ENCODE measurements around the gene TGFBR2. TPM values are rescaled to one million over a fixed set of nuclear protein-coding genes. Genes with fewer than 3 reads are reported as not detected.

Gene TGFBR2
- polyA plus RNA-seq, 3 donors = 46.6 to 60.3 (median 57.0) TPM

GRCh38 chr3:30610702-30611368, 4.4 kb downstream of the TGFBR2 start:
- peaks cover 93% of the 10 kb centered on the region for H3K79me2 ChIP-seq (ENCODE audit: insufficient read depth, low read length)
- Mint-ChIP-seq H3K4me3 (peak overlapping the region; percentile 13 to 32), H3K4me1 (peaks cover 81% of the 10 kb centered on the region), H3K27me3 (ENCODE audit: low read depth in 3 of 3) (no peaks in the 10 kb centered on the region), H3K9me3 (no peaks in the 10 kb centered on the region), H3K36me3 (peaks cover 22 to 29% of the 10 kb centered on the region in 2 donors), H3K27ac (peak overlapping the region in 6 of 7 donors; percentile 23 to 89 (median 72))
- peak overlapping the region in 1 of 3 experiments; percentile 90 for H3K4me3 ChIP-seq (replicated peaks in 1 of 3; ENCODE audit: low read depth in 2 of 3, low read length in 3 of 3)
- no peak overlapping the region for H2AFZ ChIP-seq (ENCODE audit: insufficient read depth, low read depth, low read length, poor library complexity, severe bottlenecking)
- peaks cover 70 to 81% of the 10 kb centered on the region in 2 donors for H3K4me1 ChIP-seq (ENCODE audit: control insufficient read depth in 1 of 2, insufficient read depth in 2 of 2, low read length in 2 of 2)
- H3K4me2 ChIP-seq (replicated peaks; ENCODE audit: extremely low read depth, low read length, poor library complexity, severe bottlenecking) = peak overlapping the region; percentile 85
- H3K27ac ChIP-seq (ENCODE audit: low read depth in 1 of 2, low read length in 2 of 2) = peak overlapping the region in 1 of 2 donors; percentile 72
- DNase-seq = no peak
- peaks cover 75% of the 10 kb centered on the region for H4K20me1 ChIP-seq (ENCODE audit: insufficient read depth, low read length)
- no peaks in the 10 kb centered on the region for H3K36me3 ChIP-seq (replicated peaks in 1 of 2; ENCODE audit: control insufficient read depth in 1 of 2, insufficient read depth in 2 of 2, low read length in 2 of 2)
- WGBS (ENCODE audit: insufficient coverage) = 100% methylated on average over 1 of the region's 3 CpGs
- H3K9ac ChIP-seq (ENCODE audit: insufficient read depth, low read length, poor library complexity, severe bottlenecking) = no peak overlapping the region
- no peaks in the 10 kb centered on the region for H3K9me3 ChIP-seq (replicated peaks in 1 of 2; ENCODE audit: control insufficient read depth in 1 of 2, insufficient read depth in 1 of 2, low read length in 2 of 2)
- TF ChIP-seq, protein P1, sequence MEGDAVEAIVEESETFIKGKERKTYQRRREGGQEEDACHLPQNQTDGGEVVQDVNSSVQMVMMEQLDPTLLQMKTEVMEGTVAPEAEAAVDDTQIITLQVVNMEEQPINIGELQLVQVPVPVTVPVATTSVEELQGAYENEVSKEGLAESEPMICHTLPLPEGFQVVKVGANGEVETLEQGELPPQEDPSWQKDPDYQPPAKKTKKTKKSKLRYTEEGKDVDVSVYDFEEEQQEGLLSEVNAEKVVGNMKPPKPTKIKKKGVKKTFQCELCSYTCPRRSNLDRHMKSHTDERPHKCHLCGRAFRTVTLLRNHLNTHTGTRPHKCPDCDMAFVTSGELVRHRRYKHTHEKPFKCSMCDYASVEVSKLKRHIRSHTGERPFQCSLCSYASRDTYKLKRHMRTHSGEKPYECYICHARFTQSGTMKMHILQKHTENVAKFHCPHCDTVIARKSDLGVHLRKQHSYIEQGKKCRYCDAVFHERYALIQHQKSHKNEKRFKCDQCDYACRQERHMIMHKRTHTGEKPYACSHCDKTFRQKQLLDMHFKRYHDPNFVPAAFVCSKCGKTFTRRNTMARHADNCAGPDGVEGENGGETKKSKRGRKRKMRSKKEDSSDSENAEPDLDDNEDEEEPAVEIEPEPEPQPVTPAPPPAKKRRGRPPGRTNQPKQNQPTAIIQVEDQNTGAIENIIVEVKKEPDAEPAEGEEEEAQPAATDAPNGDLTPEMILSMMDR (IDR thresholded peaks at IDR 0.05) = no peak
- intact Hi-C loops (cut with micrococcal nuclease) = no loop called here
- H3K27me3 ChIP-seq (ENCODE audit: control insufficient read depth in 2 of 2, insufficient read depth in 2 of 2, low read length in 2 of 2) = no peaks in the 10 kb centered on the region

DNA sequence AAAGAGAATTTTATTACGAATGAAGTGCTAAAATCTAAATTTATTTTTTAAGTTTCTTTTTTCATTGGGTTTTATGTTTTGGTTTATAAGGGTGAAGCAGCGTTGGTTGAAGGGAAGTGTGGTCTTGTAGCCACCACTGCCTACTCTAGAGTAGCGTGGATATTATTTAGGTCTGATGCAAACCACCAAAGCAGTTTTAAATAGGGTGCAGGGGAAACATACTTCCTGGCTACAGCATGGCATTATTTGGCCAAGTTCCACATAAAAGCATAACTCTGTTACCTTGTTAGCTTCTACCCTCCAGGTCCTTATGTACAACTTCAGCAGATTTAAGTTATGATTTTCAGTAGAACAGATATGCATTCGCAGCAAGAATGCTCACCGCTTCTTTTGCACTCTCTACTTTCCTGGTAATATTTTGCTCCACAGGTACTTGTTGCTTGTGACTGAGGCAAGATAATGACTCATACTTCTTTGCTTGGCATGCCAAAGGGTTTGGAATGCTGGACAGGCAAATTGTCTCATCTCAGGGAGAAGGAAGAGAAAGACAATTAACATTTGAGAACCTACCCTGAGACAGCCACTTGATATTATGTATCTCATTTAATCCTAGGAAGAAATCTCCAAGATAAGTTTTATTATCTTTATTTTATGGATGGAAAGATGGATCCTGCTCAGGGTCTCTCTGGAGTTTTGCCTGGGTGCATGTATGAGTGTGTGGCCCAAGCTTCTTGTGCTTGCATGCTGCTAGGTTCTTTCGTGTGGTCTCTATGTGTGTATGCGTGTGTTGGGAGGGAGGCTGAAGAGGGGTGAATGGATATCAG, 5.4 kb downstream of the TGFBR2 start:
- H3K27me3 ChIP-seq (ENCODE audit: control insufficient read depth in 2 of 2, insufficient read depth in 2 of 2, low read length in 2 of 2) = no peaks in the 10 kb centered on the region
- H3K9ac ChIP-seq (ENCODE audit: insufficient read depth, low read length, poor library complexity, severe bottlenecking) = no peak overlapping the region
- Mint-ChIP-seq H3K9me3 (no peaks in the 10 kb centered on the region), H3K4me3 (peak overlapping the region; percentile 42 to 67), H3K4me1 (peaks cover 82% of the 10 kb centered on the region), H3K27ac (peak overlapping the region; percentile 60 to 89 (median 77)), H3K36me3 (peaks cover 26 to 29% of the 10 kb centered on the region in 2 donors), H3K27me3 (ENCODE audit: low read depth in 3 of 3) (no peaks in the 10 kb centered on the region)
- no peaks in the 10 kb centered on the region for H3K36me3 ChIP-seq (replicated peaks in 1 of 2; ENCODE audit: control insufficient read depth in 1 of 2, insufficient read depth in 2 of 2, low read length in 2 of 2)
- no peak overlapping the region for H2AFZ ChIP-seq (ENCODE audit: insufficient read depth, low read depth, low read length, poor library complexity, severe bottlenecking)
- WGBS (ENCODE audit: insufficient coverage) = 100% methylated on average over 1 of the region's 7 CpGs
- H3K27ac ChIP-seq (ENCODE audit: low read depth in 1 of 2, low read length in 2 of 2) = peak overlapping the region in 1 of 2 donors; percentile 72
- H3K4me3 ChIP-seq (replicated peaks in 1 of 3; ENCODE audit: low read depth in 2 of 3, low read length in 3 of 3) = peak overlapping the region in 1 of 3 experiments; percentile 90
- H3K4me1 ChIP-seq (ENCODE audit: control insufficient read depth in 1 of 2, insufficient read depth in 2 of 2, low read length in 2 of 2) = peaks cover 70 to 76% of the 10 kb centered on the region in 2 donors
- DNase-seq = no peak
- H3K4me2 ChIP-seq (replicated peaks; ENCODE audit: extremely low read depth, low read length, poor library complexity, severe bottlenecking) = peak overlapping the region; percentile 85
- no peaks in the 10 kb centered on the region for H3K9me3 ChIP-seq (replicated peaks in 1 of 2; ENCODE audit: control insufficient read depth in 1 of 2, insufficient read depth in 1 of 2, low read length in 2 of 2)
- TF ChIP-seq, protein P1 (IDR thresholded peaks at IDR 0.05) = no peak
- peaks cover 85% of the 10 kb centered on the region for H4K20me1 ChIP-seq (ENCODE audit: insufficient read depth, low read length)
- H3K79me2 ChIP-seq (ENCODE audit: insufficient read depth, low read length) = peaks cover 99% of the 10 kb centered on the region
- intact Hi-C loops (cut with micrococcal nuclease) = no loop called here

Data from CD14-positive monocyte (primary cell).